ENCODE data around the gene FHOD1.
A peak's percentile ranks its signal among the peaks of the same experiment; 100 is the strongest.

The FHOD1 gene

GRCh38 chr16:67188798-67189197 lies 58.5 kb downstream of the FHOD1 start:
- DNase-seq, result no peak

- no peak for DNase-seq
Observed at GRCh38 chr16:67188323-67188722, 59.0 kb downstream of the FHOD1 start.

GRCh38 chr16:67187175-67187890 lies 59.9 kb downstream of the FHOD1 start:
- DNase-seq, result no peak

- DNase-seq, result no peak
Observed at GRCh38 chr16:67186550-67186950, 60.7 kb downstream of the FHOD1 start.

GRCh38 chr16:67185651-67186134 lies 61.6 kb downstream of the FHOD1 start:
- DNase-seq, result no peak

- DNase-seq, result peak; percentile 83
Observed at GRCh38 chr16:67184995-67185650, 62.2 kb downstream of the FHOD1 start.

- peak; percentile 18 for DNase-seq
Observed at GRCh38 chr16:67184453-67184994, 62.8 kb downstream of the FHOD1 start.

- DNase-seq, result peak; percentile 88
Observed at GRCh38 chr16:67183627-67184452, 63.4 kb downstream of the FHOD1 start, which contains the start of gene MATCAP1. Gene MATCAP1, minus strand, starts transcription at chr16:67183963. Its CDS starts 3,353 bp downstream, at chr16:67180610.

- no peak for DNase-seq
Observed at GRCh38 chr16:67183284-67183626, 64.0 kb downstream of the FHOD1 start.

- no peak for DNase-seq
Observed at GRCh38 chr16:67182288-67182687, 65.0 kb downstream of the FHOD1 start.

- DNase-seq, result no peak
Observed at GRCh38 chr16:67181346-67181745, 65.9 kb downstream of the FHOD1 start.

GRCh38 chr16:67180166-67180565 lies 67.1 kb downstream of the FHOD1 start:
- DNase-seq, result no peak

GRCh38 chr16:67179421-67180080 lies 67.7 kb downstream of the FHOD1 start:
- DNase-seq, result no peak
